CD14-positive monocyte (primary cell): ENCODE results near the gene GPR156. TPM values are rescaled to one million over a fixed set of nuclear protein-coding genes. Genes with fewer than 3 reads are reported as not detected.

ENCODE experiments used
- DNase-seq, 3 donors: peaks; one replicate each; pipeline ENCODE4 v3.0.0-alpha.2; 2011 to 2022
- H2AFZ ChIP-seq: 2 replicates; pipeline ENCODE4 v1.6.0; 2012; ENCODE audit warnings: mild to moderate bottlenecking, low read depth, low read length, inconsistent platforms; ENCODE audit not compliant: insufficient read depth, poor library complexity, severe bottlenecking
- H3K27ac ChIP-seq, 2 donors: 1 replicate in 1 of 2; 2 replicates in 1 of 2; pipeline ENCODE4 v1.5.1; 2012 to 2013; ENCODE audit warnings: low read length in 2 of 2, control low read depth in 1 of 2, inconsistent platforms in 1 of 2, low read depth in 1 of 2, mild to moderate bottlenecking in 1 of 2
- H3K27me3 ChIP-seq, 2 donors: one replicate each; pipeline versions ENCODE4 v1.6.0 to v1.6.1; 2011 to 2013; ENCODE audit warnings: low read length in 2 of 2; ENCODE audit not compliant: control insufficient read depth in 2 of 2, insufficient read depth in 2 of 2
- H3K36me3 ChIP-seq, 2 donors: replicated peaks in 1 of 2; 1 replicate in 1 of 2; 2 replicates in 1 of 2; pipeline versions ENCODE4 v1.5.1 to v1.6.1; 2012 to 2013; ENCODE audit warnings: low read length in 2 of 2, control low read depth in 1 of 2, inconsistent platforms in 1 of 2, mild to moderate bottlenecking in 1 of 2; ENCODE audit not compliant: insufficient read depth in 2 of 2, control insufficient read depth in 1 of 2
- H3K4me1 ChIP-seq, 2 donors: 1 replicate in 1 of 2; 2 replicates in 1 of 2; pipeline versions ENCODE4 v1.5.1 to v1.6.1; 2012 to 2013; ENCODE audit warnings: low read length in 2 of 2, control low read depth in 1 of 2, inconsistent platforms in 1 of 2, mild to moderate bottlenecking in 1 of 2, moderate library complexity in 1 of 2; ENCODE audit not compliant: insufficient read depth in 2 of 2, control insufficient read depth in 1 of 2
- H3K4me2 ChIP-seq: replicated peaks from 2 replicates; pipeline ENCODE3; 2012; ENCODE audit warnings: low read length, moderate library complexity, mild to moderate bottlenecking; ENCODE audit not compliant: poor library complexity, severe bottlenecking; ENCODE audit errors: extremely low read depth
- H3K4me3 ChIP-seq, 3 experiments: fragments of 200-600 bp in 1 of 3; sonication (generic) in 1 of 3; replicated peaks in 1 of 3; 1 replicate in 2 of 3; 2 replicates in 1 of 3; pipeline ENCODE4 v1.5.1; 2011 to 2013; ENCODE audit warnings: low read length in 3 of 3, mild to moderate bottlenecking in 3 of 3, control low read depth in 2 of 3, low read depth in 2 of 3, inconsistent platforms in 1 of 3, moderate library complexity in 1 of 3
- H3K79me2 ChIP-seq: 2 replicates; pipeline ENCODE4 v1.6.0; 2012; ENCODE audit warnings: mild to moderate bottlenecking, control low read depth, inconsistent platforms, low read length, moderate library complexity; ENCODE audit not compliant: insufficient read depth
- H3K9ac ChIP-seq: 2 replicates; pipeline ENCODE4 v1.6.0; 2017; ENCODE audit warnings: low read length, mild to moderate bottlenecking; ENCODE audit not compliant: insufficient read depth, poor library complexity, severe bottlenecking
- H3K9me3 ChIP-seq, 2 donors: replicated peaks in 1 of 2; 1 replicate in 1 of 2; 2 replicates in 1 of 2; pipeline versions ENCODE4 v1.5.1 to v1.6.1; 2012 to 2013; ENCODE audit warnings: low read length in 2 of 2, control low read depth in 1 of 2; ENCODE audit not compliant: control insufficient read depth in 1 of 2, insufficient read depth in 1 of 2
- H4K20me1 ChIP-seq: 2 replicates; pipeline ENCODE4 v1.6.0; 2012; ENCODE audit warnings: mild to moderate bottlenecking, low read length, control low read depth, moderate library complexity; ENCODE audit not compliant: insufficient read depth
- H3K27ac Mint-ChIP-seq, 7 donors: one replicate each; pipeline ENCODE4 v1.8.0; 2020; ENCODE audit warnings: mild to moderate bottlenecking in 7 of 7, mixed read lengths in 7 of 7, moderate library complexity in 6 of 7, inconsistent platforms in 2 of 7
- H3K27me3 Mint-ChIP-seq, 3 donors: one replicate each; pipeline ENCODE4 v1.8.0; 2021 to 2022; ENCODE audit warnings: low read depth in 3 of 3, mild to moderate bottlenecking in 3 of 3, mixed read lengths in 3 of 3, moderate library complexity in 3 of 3, inconsistent platforms in 1 of 3
- H3K36me3 Mint-ChIP-seq, 2 donors: one replicate each; pipeline ENCODE4 v1.8.0; 2020; ENCODE audit warnings: mixed read lengths in 2 of 2, inconsistent platforms in 1 of 2, mild to moderate bottlenecking in 1 of 2
- H3K4me1 Mint-ChIP-seq: one replicate; pipeline ENCODE4 v1.8.0; 2020; ENCODE audit warnings: mild to moderate bottlenecking, mixed read lengths
- H3K4me3 Mint-ChIP-seq, 2 donors: one replicate each; pipeline ENCODE4 v1.8.0; 2020; ENCODE audit warnings: mild to moderate bottlenecking in 2 of 2, mixed read lengths in 2 of 2, moderate library complexity in 1 of 2
- H3K9me3 Mint-ChIP-seq, 7 donors: one replicate each; pipeline ENCODE4 v1.8.0; 2020 to 2022; ENCODE audit warnings: mixed read lengths in 7 of 7, mild to moderate bottlenecking in 6 of 7, moderate library complexity in 6 of 7, inconsistent platforms in 2 of 7
- CTCF ChIP-seq: fragments of 200-600 bp; IDR thresholded peaks from one replicate; pipeline ENCODE4 v1.8.0; 2022; ENCODE audit warnings: antibody characterized with exemption, mild to moderate bottlenecking
- WGBS: methylation state at CpG from one replicate; pipeline ENCODE4 v1.1.5; 2013; ENCODE audit warnings: missing lambda C conversion rate; ENCODE audit not compliant: insufficient coverage; 5-methylcytosine and 5-hydroxymethylcytosine counted together
- intact Hi-C, 2 donors: fragments of 100-400 bp; cut with micrococcal nuclease; formaldehyde crosslinking; loops; one replicate each; pipeline versions ENCODE4 v1.15.0 to v1.15.1; 2023
- polyA plus RNA-seq, 3 donors: library from polyadenylated mRNA; depleted of rRNA in 1 of 3; unstranded in 2 of 3; stranded (reverse) in 1 of 3; fragments of 300-500 nt in 2 of 3; fragments of >200 nt in 1 of 3; fragmentation: Illumina TruSeq in 2 of 3; gene quantifications; 1 replicate in 2 of 3; 2 replicates in 1 of 3; pipeline ENCODE4 v1.2.3, GENCODE V29; 2012 to 2021

The GPR156 gene
- polyA plus RNA-seq, 3 donors: not detected

GRCh38 chr3:120276767-120277166, 8.3 kb downstream of the GPR156 start:
- WGBS: 71% methylated on average over 1 of the region's 2 CpGs
- peaks cover 7 to 16% (median 7%) of the 10 kb centered on the region in 3 donors for H3K27me3 Mint-ChIP-seq

GRCh38 chr3:120275618-120276017, 9.4 kb downstream of the GPR156 start:
- H3K79me2 ChIP-seq: no peaks in the 10 kb centered on the region
- Mint-ChIP-seq H3K27ac (no peak overlapping the region), H3K27me3 (peaks cover 6 to 12% (median 9%) of the 10 kb centered on the region in 3 donors), H3K4me3 (no peak overlapping the region), H3K4me1 (no peaks in the 10 kb centered on the region), H3K9me3 (peaks cover 0 to 4% (median 0%) of the 10 kb centered on the region in 7 donors), H3K36me3 (no peaks in the 10 kb centered on the region)
- H3K9ac ChIP-seq: no peak overlapping the region
- intact Hi-C loops: no loop called here
- H3K4me1 ChIP-seq: no peaks in the 10 kb centered on the region
- peaks cover 0 to 3% of the 10 kb centered on the region in 2 donors for H3K27me3 ChIP-seq
- no peak overlapping the region for H2AFZ ChIP-seq
- no peak for TF ChIP-seq CTCF
- H3K9me3 ChIP-seq: no peaks in the 10 kb centered on the region
- DNase-seq: no peak
- H3K27ac ChIP-seq: no peak overlapping the region
- H3K4me3 ChIP-seq: no peak overlapping the region
- no peaks in the 10 kb centered on the region for H3K36me3 ChIP-seq
- H4K20me1 ChIP-seq: no peaks in the 10 kb centered on the region
- 20% methylated on average over 2 of the region's 4 CpGs for WGBS
- H3K4me2 ChIP-seq: no peak overlapping the region

More at GRCh38 chr3:120276767-120277166, 8.3 kb downstream of the GPR156 start:
- Histone ChIP-seq H3K4me3 (no peak overlapping the region), H2AFZ (no peak overlapping the region), H3K36me3 (no peaks in the 10 kb centered on the region), H3K9me3 (no peaks in the 10 kb centered on the region), H3K4me1 (no peaks in the 10 kb centered on the region), H3K79me2 (no peaks in the 10 kb centered on the region), H4K20me1 (no peaks in the 10 kb centered on the region), H3K27me3 (peaks cover 0 to 3% of the 10 kb centered on the region in 2 donors), H3K4me2 (no peak overlapping the region), H3K9ac (no peak overlapping the region), H3K27ac (no peak overlapping the region)
- intact Hi-C loops: no loop called here
- H3K4me3 Mint-ChIP-seq: no peak overlapping the region
- no peak overlapping the region for H3K27ac Mint-ChIP-seq
- H3K36me3 Mint-ChIP-seq: no peaks in the 10 kb centered on the region
- H3K4me1 Mint-ChIP-seq: no peaks in the 10 kb centered on the region
- no peak for DNase-seq
- no peak for TF ChIP-seq CTCF
- H3K9me3 Mint-ChIP-seq: peaks cover 0 to 5% (median 0%) of the 10 kb centered on the region in 7 donors
